Measurements from ENCODE around the gene AKT1S1.

- TF ChIP-seq ZNF274 (IDR thresholded peaks at IDR 0.05; ENCODE audit: low read depth, low read length) (no peak), YY1 (IDR thresholded peaks at IDR 0.05; ENCODE audit: insufficient read depth, insufficient read length) (no peak)
These were observed 4.7 kb downstream of the AKT1S1 start for GRCh38 chr19:49872245-49873128.
